GM19438 (cell line): Measurements from ENCODE around the gene ADAMTS9.

ENCODE experiments used
- ATAC-seq: cut with Tn5 transposase; IDR thresholded peaks from one replicate; pipeline ENCODE4 v1.9.1; 2021; ENCODE audit warnings: low read depth; ENCODE audit not compliant: unreplicated experiment

Gene ADAMTS9

DNA sequence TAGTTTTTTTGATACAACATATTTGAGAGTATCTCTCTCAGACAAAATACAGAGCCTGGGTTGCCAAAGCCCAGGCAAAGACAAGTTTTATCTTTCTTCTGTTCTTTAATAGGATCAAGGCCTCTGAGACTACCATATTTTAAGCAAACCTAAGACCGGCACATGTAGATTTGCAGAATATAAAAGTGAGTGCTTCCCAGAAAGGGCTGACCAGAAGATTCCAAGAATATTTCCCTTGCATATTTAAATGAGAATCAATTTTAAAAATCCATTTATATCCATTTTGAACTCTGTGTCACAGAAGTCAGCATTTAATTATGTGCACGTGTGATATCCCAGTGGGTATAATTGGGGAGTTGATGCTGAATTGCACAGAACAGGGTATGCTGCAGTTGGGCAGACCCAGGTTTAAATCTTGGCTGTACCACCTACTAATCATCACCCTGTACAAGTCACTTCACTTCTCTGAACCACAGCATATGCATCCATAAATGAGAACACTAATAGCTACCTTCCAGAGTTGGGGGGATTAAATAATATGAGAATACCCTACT is 191.9 kb downstream of the ADAMTS9 start:
- no peak for ATAC-seq

DNA sequence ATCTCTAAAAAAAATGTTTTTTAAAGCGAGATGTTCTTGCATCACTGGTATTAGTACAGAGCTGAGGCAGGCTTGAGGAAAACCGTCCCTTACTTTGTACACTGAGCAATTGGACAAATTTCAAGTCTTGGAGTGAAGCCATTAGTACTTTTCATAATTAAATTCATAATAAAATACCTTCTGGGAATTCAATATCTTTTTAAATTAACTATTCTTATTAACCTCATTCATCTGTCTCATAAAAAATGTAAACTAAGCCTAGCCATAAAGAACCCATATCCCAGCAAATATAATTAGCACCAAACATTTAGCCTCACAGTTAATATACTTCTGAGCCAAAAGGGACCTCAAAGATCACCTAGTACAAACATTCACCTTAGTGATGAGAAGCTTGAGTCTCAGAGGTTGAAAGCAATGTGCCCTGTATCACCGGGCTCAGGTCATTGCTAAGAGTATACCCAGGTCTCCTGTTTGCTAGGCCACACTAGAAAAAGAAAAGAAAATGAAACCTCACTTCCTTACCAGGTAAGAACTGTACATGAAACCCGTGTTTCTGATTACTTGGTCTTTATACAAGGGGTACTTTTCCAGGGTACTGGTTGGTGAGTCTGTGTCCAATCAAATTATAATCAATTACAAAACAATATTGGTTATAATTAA is 192.5 kb downstream of the ADAMTS9 start:
- ATAC-seq, result no peak

DNA sequence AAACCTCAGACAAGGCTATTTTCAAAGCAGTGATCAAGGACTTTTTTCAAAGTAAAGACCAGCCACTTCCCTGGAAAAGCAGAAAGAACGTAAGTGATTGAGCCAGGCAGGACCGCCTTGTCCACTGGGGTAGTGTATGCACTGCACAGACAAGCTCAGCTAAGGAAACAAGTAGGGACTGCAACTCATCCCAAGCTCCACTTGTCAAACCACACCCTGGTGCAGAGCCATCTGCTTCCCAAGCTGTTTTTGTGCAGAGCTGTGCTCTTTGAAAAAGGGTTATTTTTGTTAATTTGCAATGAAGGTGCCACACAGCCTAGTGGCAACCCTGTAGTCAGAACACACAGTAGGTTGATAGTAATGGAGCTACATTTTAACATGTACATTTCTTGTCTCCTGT is 193.3 kb downstream of the ADAMTS9 start:
- ATAC-seq, result no peak

DNA sequence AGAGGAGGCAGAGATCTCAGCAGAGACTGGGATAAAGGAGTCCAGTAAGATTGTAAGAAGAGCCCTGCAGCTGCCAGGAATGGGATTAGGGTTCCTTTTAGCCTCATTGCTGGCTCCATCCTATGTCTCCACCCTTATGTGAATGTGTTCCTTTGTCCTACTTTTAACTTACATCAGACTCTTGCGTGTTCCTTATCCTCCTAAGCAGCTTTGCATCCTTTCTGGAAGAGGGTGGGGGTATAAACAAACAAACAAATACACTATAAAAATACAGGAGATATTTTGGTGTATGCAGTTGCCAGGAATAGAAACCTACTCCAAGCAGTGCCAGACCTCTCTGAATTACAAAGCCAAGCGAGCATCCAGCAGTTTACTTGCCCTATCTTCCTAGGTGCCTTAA is 194.7 kb downstream of the ADAMTS9 start:
- no peak for ATAC-seq

DNA sequence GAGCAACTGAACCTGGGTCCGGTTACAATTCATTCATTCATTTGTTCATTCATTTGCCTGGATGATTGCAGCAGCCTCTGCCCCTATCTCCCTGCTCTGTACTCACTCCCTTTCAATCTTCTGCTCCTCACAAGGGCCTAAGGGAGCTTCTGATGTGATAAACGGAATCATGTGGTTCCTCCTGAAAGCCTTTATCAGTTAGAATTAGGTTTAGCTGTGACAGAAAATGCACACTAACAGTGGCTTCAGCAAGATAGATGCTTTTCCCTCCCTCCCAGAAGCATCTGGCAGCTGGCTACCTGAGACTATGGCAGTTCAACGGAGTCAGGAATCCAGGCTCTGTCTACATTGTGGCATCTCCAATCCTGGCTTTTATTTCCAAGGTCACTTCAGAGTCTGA is 196.0 kb downstream of the ADAMTS9 start:
- no peak for ATAC-seq

DNA sequence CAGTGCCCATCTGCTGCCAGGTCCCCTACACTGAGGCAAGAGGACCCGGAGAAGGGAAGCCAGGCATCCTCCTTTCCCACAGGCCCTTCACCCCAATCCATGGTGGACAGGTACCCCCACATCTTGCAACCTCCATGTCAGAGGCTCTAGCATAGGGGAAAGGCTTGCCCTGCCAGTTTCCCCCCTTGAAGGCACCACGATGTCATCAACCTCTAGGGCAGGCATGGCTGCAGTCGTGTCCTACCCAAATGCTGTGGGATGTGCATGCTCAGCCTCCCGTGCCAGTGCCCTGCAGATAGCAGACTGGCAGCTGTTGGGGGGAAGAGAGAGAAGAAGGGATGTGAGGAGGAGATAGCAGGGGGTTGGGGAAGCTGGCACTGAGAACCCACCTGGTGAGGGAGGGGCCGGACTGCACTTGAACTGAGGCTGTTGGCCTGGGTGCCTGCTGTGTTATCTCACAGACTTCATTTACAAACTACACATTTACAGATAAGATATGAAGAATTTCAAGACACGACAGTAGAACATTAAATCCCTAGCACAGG is 197.5 kb downstream of the ADAMTS9 start:
- no peak for ATAC-seq

DNA sequence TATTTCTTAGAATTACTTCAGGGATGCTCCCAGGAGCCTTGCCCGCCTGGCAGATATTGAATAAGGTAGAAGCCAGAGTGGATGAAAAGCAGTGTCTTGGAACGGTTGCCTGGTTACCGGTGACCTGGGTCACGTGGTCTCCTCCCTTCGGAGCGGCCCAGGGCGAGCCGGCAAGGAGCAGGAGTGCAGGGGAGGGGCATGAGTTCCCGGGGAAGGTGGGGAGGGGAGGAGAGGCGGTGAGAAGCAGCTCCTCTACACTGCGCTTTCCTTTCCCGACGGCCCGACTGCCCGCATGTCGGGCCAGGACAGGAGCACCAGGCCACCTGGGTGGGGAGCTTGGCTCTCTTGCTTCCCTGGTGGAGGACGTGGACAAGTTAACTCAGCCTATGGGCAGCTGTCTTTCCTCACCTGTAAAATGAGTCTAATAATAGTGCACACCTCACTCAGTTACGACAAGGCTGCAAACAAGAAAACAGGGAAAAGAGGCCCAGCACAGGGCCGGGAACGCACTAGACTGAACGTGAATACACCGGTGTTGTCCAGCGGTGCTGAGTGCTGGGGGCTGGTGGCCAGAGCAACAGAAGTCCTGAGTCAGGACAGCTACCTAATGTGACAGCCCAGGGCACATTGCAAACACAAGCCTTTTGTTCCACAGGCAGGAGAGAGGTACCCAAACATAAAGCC is 198.3 kb downstream of the ADAMTS9 start:
- no peak for ATAC-seq

DNA sequence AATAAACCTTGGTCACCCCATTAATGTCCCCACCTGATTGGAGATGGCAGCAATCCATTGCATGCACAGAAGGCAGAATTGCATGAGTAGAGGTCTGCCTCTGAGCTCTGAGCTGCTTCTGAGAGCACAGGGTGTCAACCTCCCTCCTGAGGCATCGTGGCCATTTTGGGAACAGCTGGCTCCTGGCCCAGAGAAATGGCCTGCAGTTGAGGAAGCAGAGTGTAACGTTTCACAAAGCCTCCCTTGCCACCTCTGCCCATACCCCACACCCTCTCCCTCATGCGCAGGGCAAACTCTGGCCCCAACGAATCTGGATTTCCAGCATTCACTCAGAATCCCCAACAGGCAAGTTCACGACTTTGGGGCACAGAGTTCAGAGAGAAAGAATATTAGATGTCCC is 198.9 kb downstream of the ADAMTS9 start:
- no peak for ATAC-seq

DNA sequence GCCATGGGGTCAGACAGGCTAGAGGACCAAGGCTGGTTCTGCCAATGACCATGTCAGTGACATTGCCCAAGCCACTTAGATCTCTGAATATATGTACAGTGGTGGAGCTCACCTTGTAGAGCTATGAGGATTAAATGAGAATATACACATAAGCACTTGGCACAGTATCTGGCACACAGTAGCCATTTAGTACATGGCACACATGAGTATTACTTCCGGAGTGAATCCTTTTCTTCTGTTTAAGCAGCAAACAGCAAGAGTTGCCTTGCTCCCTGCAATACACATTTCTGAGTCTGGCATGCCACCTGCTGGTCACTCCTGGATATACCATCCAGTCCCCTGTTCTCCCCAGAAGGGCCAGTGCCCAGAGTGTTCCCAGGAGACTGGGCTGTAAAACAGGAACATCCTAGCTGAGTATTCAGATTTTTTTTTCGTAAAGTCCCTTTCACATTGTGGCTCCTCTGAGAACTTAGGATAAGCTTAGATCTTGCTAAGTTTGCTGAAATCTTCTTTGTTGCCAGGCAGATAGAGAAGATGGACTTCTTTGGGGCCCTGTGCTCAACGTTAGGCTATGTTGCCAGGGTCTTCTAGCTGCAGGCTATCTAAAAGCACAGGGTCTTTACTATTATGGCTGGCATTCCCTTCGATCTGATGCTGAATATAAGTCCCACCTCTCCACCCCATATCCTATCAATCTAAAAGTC is 203.4 kb downstream of the ADAMTS9 start:
- ATAC-seq, result peak; percentile 94

DNA sequence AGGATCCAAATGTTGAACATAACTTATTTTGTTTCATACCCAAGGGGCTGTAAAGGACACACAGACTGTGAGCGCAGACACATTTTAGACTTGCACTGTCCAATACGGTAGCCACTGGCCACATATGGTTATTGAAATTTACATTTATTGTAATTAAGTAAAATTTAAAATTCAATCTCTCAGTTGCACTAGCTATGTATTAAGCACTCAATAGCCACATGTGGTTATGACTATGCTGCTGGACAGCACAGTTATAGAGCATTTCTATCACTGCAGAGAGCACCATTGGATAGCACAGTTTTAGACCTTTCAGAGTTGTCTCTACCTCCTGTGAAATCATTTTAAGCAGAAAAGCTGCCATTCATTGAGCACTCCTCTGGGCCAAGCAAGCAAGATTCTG is 204.3 kb downstream of the ADAMTS9 start:
- ATAC-seq, result no peak

DNA sequence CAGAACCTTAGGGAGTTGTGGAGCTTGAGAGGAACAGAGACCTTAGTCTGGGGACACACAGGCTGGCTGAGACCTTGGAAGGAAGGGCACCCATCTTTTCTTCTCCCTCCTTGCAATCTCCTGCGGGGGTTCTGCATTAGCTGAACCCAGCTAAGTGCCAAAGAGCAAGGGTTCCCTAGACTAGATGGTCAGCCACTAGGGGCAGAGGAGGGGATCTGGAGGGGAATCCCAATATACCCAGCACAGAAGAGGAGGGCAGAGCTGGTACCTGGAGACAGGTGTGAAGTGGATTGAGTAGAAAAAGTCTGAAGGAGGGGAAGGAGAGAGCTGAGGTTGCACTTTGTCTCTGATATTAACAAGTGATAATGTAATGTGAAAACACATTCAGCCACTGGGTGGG is 212.8 kb downstream of the ADAMTS9 start:
- no peak for ATAC-seq

DNA sequence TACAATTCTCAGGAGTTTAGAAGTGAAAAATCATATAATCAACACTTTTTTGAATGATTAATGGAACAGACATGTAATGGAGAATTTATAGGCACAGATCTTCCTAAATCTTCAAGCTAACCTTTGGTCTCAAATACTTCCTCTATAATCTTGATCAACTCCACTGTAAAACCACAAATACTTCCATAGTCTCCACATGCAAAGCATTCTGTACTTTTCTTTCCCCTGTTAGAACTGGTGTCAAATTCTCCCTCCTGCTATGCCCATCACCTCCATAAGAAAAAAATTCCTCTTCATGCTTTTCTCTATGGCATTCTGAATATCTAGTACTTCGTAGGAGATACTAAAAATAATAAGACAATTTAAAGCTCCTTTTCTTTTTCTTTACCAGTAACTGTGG is 214.3 kb downstream of the ADAMTS9 start:
- ATAC-seq, result no peak

DNA sequence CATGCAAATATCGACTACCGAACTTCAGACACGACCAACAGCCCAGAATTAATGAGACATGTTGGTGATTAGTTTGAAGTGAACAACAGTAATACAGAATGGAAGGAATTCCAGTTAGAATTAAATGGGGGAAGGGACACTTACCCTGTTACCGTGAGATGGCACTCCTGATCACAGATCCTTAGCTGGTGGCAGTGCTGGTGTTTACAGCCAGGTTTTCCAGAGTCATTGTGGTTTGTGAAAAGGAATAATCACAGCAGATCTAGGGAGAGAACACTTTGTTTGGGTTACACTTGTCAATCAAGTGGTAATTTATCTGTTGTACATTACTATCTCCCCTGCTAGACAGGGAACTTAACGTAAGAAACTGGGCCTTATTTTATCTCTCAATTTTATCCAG is 217.4 kb downstream of the ADAMTS9 start:
- ATAC-seq, result no peak

DNA sequence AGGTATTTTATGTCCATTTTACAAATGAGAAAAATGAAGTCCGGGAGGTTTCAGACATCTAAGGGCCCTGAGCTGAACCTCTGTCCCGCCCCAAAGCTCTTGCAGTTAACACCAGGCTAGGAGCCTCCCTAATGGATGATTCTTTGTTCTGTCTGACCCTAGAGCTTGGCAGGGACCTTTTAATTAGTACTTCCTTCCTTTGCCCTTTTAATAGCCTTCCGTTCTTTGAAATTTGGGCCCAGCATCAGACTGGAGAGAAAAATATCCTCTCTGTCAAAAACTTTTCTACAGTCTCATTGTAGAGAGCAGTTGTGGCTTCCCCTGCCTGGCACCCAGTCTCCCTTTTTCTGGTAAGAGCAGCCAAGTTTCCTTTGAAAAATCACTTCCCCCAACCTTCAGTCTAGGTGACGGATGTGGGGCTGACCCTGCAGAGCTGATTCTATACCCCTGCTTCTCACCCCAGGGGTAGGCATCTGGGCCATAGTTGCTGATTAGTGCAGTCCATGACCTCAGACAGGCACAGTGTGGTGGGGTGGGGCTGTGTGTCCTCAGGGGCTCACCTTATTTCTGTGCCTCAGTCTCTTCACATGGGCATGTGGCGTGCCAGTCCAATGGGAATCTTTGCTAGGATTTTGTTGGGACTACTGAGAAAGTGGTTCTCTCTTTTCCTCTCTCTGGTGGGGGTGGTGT is 220.4 kb downstream of the ADAMTS9 start:
- ATAC-seq, result no peak
